Body of pancreas (tissue), 4 donors: ENCODE measurements around the gene NTRK2.

ENCODE experiments used
- POLR2A ChIP-seq, 3 donors: fragments of 450-650 bp; IDR thresholded peaks; one replicate each; pipeline ENCODE4 v1.6.1; 2016; ENCODE audit warnings: antibody characterized with exemption in 3 of 3, mild to moderate bottlenecking in 2 of 3
- TF ChIP-seq, protein P1 (sequence below), 7 experiments: fragments of 450-650 bp in 4 of 7; fragments of 200-600 bp in 3 of 7; sonication (generic) in 3 of 7; IDR thresholded peaks; one replicate each; pipeline ENCODE4 v1.5.1; 2016 to 2019; ENCODE audit warnings: antibody characterized with exemption in 7 of 7

DNA sequence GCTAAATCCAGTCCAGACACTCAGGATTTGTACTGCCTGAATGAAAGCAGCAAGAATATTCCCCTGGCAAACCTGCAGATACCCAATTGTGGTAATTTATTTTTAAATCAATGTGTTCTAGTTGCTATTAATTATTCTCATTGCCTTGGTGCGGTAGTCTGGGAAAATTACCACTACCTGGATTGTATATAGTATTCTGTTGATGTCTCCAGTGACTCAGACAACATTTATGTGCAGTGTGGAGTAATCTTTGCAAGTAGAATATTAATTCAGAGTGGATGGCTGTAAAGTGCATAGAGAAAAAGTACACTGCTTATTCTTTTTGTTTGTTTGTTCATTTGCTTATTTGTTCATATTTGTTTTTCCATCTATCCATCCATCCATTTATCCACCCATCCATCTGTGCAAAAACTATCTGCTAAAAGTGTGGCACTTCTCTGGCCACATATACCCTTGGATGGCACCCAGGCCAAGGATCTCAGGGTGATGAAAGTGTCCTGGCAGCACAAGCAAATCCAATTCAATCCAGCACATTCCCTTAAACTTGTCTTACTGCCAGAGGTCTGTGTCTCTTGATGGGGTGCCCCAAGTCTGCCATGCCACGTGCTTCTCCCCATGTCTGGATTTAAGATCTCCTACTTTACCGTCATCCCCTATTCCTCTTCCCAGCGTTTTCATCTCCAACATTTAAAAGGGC, 41.3 kb downstream of the NTRK2 start:
- TF ChIP-seq, protein P1, sequence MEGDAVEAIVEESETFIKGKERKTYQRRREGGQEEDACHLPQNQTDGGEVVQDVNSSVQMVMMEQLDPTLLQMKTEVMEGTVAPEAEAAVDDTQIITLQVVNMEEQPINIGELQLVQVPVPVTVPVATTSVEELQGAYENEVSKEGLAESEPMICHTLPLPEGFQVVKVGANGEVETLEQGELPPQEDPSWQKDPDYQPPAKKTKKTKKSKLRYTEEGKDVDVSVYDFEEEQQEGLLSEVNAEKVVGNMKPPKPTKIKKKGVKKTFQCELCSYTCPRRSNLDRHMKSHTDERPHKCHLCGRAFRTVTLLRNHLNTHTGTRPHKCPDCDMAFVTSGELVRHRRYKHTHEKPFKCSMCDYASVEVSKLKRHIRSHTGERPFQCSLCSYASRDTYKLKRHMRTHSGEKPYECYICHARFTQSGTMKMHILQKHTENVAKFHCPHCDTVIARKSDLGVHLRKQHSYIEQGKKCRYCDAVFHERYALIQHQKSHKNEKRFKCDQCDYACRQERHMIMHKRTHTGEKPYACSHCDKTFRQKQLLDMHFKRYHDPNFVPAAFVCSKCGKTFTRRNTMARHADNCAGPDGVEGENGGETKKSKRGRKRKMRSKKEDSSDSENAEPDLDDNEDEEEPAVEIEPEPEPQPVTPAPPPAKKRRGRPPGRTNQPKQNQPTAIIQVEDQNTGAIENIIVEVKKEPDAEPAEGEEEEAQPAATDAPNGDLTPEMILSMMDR (IDR thresholded peaks at IDR 0.05): no peak
- no peak for TF ChIP-seq POLR2A (IDR thresholded peaks at IDR 0.05)
